Measurements from ENCODE around the gene VPS4B. TPM values are rescaled to one million over a fixed set of nuclear protein-coding genes. Genes with fewer than 3 reads are reported as not detected.
A peak's percentile ranks its signal among the peaks of the same experiment; 100 is the strongest.
"Not testable (repeated sequence)": the region's sequence is repeated elsewhere in the genome, so short reads cannot be mapped to it uniquely, and the experiment has no call there.

The VPS4B gene
- total RNA-seq, 1 donor from 2014 or later, result 65.5 TPM

DNA sequence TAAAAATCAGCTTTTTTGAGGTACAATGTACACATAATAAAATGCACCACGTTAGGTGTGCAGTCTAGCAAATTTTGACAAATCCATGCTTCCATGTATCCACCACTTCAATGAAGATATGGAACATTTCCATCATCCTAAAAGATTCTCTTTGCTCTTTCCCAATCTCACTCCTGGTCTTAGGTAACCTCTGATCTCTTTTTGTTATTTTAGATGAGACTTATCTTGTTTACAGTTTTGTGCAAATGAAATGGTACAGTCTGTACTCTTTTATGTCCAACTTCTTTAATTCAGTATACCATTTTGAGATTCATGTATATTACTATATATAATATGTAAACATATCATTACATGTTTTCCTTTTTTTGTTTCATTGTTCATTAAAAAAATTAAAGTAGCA lies 38.1 kb upstream of the VPS4B start:
- H3K4me1 ChIP-seq (ENCODE audit: insufficient read depth, low read length), result no peaks in the 10 kb centered on the region
- Mint-ChIP-seq H3K36me3 (ENCODE audit: low read depth, unreplicated experiment) (no peaks in the 10 kb centered on the region), H3K27ac (ENCODE audit: unreplicated experiment) (no peak overlapping the region), H3K9me3 (ENCODE audit: unreplicated experiment) (no peaks in the 10 kb centered on the region), H3K4me1 (ENCODE audit: low read depth, unreplicated experiment) (no peaks in the 10 kb centered on the region), H3K4me3 (ENCODE audit: unreplicated experiment) (no peak overlapping the region), H3K27me3 (ENCODE audit: low read depth, unreplicated experiment) (no peaks in the 10 kb centered on the region)
- H3K79me2 ChIP-seq (ENCODE audit: insufficient read depth, low read length), result no peaks in the 10 kb centered on the region
- no peak overlapping the region for H3K9ac ChIP-seq (ENCODE audit: low read length)
- DNase-seq (ENCODE audit: low read depth) (no peak), FAIRE-seq (no peak)
- no peak overlapping the region for H3K4me2 ChIP-seq (ENCODE audit: low read length)
- H3K4me3 ChIP-seq (ENCODE audit: insufficient read depth, low read depth, low read length), result no peak overlapping the region
- no peak for TF ChIP-seq EZH2 (IDR thresholded peaks at IDR 0.05; ENCODE audit: insufficient read depth, low read length)
- no peak overlapping the region for H3K27ac ChIP-seq (ENCODE audit: low read depth, low read length)
- no peaks in the 10 kb centered on the region for H3K36me3 ChIP-seq (ENCODE audit: insufficient read depth, low read length)
- H4K20me1 ChIP-seq (ENCODE audit: insufficient read depth, low read length), result no peaks in the 10 kb centered on the region
- H2AFZ ChIP-seq (ENCODE audit: low read depth, low read length), result no peak overlapping the region
- H3K9me3 ChIP-seq (ENCODE audit: insufficient read depth, low read depth, low read length), result no peaks in the 10 kb centered on the region
- peaks cover 5% of the 10 kb centered on the region for H3K27me3 ChIP-seq (ENCODE audit: insufficient read depth, low read length)

- Histone ChIP-seq H3K4me1 (ENCODE audit: insufficient read depth, low read length) (no peaks in the 10 kb centered on the region), H3K9me3 (ENCODE audit: insufficient read depth, low read depth, low read length) (no peaks in the 10 kb centered on the region), H2AFZ (ENCODE audit: low read depth, low read length) (no peak overlapping the region), H3K27ac (ENCODE audit: low read depth, low read length) (no peak overlapping the region), H3K27me3 (ENCODE audit: insufficient read depth, low read length) (no peaks in the 10 kb centered on the region), H3K9ac (ENCODE audit: low read length) (no peak overlapping the region), H3K4me2 (ENCODE audit: low read length) (no peak overlapping the region), H3K4me3 (ENCODE audit: insufficient read depth, low read depth, low read length) (no peak overlapping the region), H4K20me1 (ENCODE audit: insufficient read depth, low read length) (no peaks in the 10 kb centered on the region), H3K36me3 (ENCODE audit: insufficient read depth, low read length) (no peaks in the 10 kb centered on the region), H3K79me2 (ENCODE audit: insufficient read depth, low read length) (no peaks in the 10 kb centered on the region)
- no peaks in the 10 kb centered on the region for H3K9me3 Mint-ChIP-seq (ENCODE audit: unreplicated experiment)
- DNase-seq (ENCODE audit: low read depth), result no peak
- H3K27me3 Mint-ChIP-seq (ENCODE audit: low read depth, unreplicated experiment), result no peaks in the 10 kb centered on the region
- no peak overlapping the region for H3K27ac Mint-ChIP-seq (ENCODE audit: unreplicated experiment)
- no peaks in the 10 kb centered on the region for H3K36me3 Mint-ChIP-seq (ENCODE audit: low read depth, unreplicated experiment)
- FAIRE-seq, result no peak
- H3K4me1 Mint-ChIP-seq (ENCODE audit: low read depth, unreplicated experiment), result peaks cover 2% of the 10 kb centered on the region
- TF ChIP-seq EZH2 (IDR thresholded peaks at IDR 0.05; ENCODE audit: insufficient read depth, low read length), result no peak
- no peak overlapping the region for H3K4me3 Mint-ChIP-seq (ENCODE audit: unreplicated experiment)
Measured at GRCh38 chr18:63457977-63458376, 35.7 kb upstream of the VPS4B start.

DNA sequence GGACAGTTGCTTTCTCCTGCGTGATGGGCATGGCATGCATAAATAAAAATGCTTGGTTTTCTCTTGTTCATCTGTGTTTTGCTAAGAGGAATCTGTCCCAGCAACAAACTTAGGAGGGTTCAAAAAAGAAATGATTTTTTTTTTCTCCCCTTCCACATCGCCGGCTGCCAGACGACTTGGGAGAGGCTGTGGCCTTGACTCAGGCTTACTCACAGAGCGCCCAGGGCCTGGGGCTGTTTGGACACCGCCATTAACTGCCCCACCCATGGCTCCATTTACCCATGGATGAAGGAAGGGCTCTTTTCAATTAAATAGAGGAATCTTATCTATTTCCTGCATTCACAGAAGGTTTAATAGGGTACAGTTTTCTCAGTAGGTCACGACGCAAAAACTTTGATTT lies 32.2 kb upstream of the VPS4B start:
- H2AFZ ChIP-seq (ENCODE audit: low read depth, low read length), result no peak overlapping the region
- no peak overlapping the region for H3K4me3 Mint-ChIP-seq (ENCODE audit: unreplicated experiment)
- H3K27me3 Mint-ChIP-seq (ENCODE audit: low read depth, unreplicated experiment), result no peaks in the 10 kb centered on the region
- H3K9ac ChIP-seq (ENCODE audit: low read length), result no peak overlapping the region
- no peaks in the 10 kb centered on the region for H3K79me2 ChIP-seq (ENCODE audit: insufficient read depth, low read length)
- H3K27ac ChIP-seq (ENCODE audit: low read depth, low read length), result no peak overlapping the region
- H3K27me3 ChIP-seq (ENCODE audit: insufficient read depth, low read length), result no peaks in the 10 kb centered on the region
- no peaks in the 10 kb centered on the region for H3K36me3 ChIP-seq (ENCODE audit: insufficient read depth, low read length)
- no peaks in the 10 kb centered on the region for H4K20me1 ChIP-seq (ENCODE audit: insufficient read depth, low read length)
- DNase-seq (ENCODE audit: low read depth) (no peak), FAIRE-seq (peak; percentile 47)
- H3K9me3 Mint-ChIP-seq (ENCODE audit: unreplicated experiment), result no peaks in the 10 kb centered on the region
- H3K4me2 ChIP-seq (ENCODE audit: low read length), result no peak overlapping the region
- H3K4me3 ChIP-seq (ENCODE audit: insufficient read depth, low read depth, low read length), result no peak overlapping the region
- H3K4me1 Mint-ChIP-seq (ENCODE audit: low read depth, unreplicated experiment), result peaks cover 2% of the 10 kb centered on the region
- H3K27ac Mint-ChIP-seq (ENCODE audit: unreplicated experiment), result no peak overlapping the region
- TF ChIP-seq EZH2 (IDR thresholded peaks at IDR 0.05; ENCODE audit: insufficient read depth, low read length), result no peak
- no peak for TF ChIP-seq CTCF (IDR thresholded peaks at IDR 0.05; ENCODE audit: insufficient read depth, low read depth, low read length)
- no peaks in the 10 kb centered on the region for H3K4me1 ChIP-seq (ENCODE audit: insufficient read depth, low read length)
- no peaks in the 10 kb centered on the region for H3K9me3 ChIP-seq (ENCODE audit: insufficient read depth, low read depth, low read length)
- H3K36me3 Mint-ChIP-seq (ENCODE audit: low read depth, unreplicated experiment), result no peaks in the 10 kb centered on the region

GRCh38 chr18:63452751-63453150 lies 30.5 kb upstream of the VPS4B start:
- H3K27ac Mint-ChIP-seq (ENCODE audit: unreplicated experiment); H3K27me3 ChIP-seq (ENCODE audit: insufficient read depth, low read length); H4K20me1 ChIP-seq (ENCODE audit: insufficient read depth, low read length); H3K9me3 Mint-ChIP-seq (ENCODE audit: unreplicated experiment); H3K9me3 ChIP-seq (ENCODE audit: insufficient read depth, low read depth, low read length); H3K4me1 ChIP-seq (ENCODE audit: insufficient read depth, low read length); H3K4me3 Mint-ChIP-seq (ENCODE audit: unreplicated experiment); FAIRE-seq; H3K79me2 ChIP-seq (ENCODE audit: insufficient read depth, low read length); DNase-seq (ENCODE audit: low read depth); H3K27me3 Mint-ChIP-seq (ENCODE audit: low read depth, unreplicated experiment); H3K36me3 ChIP-seq (ENCODE audit: insufficient read depth, low read length); H3K27ac ChIP-seq (ENCODE audit: low read depth, low read length); H3K36me3 Mint-ChIP-seq (ENCODE audit: low read depth, unreplicated experiment); H3K4me1 Mint-ChIP-seq (ENCODE audit: low read depth, unreplicated experiment); H2AFZ ChIP-seq (ENCODE audit: low read depth, low read length); H3K9ac ChIP-seq (ENCODE audit: low read length); H3K4me3 ChIP-seq (ENCODE audit: insufficient read depth, low read depth, low read length); H3K4me2 ChIP-seq (ENCODE audit: low read length): not testable (repeated sequence)

Data from astrocyte (in vitro differentiated cells and primary cell).